GM10248 (cell line): Measurements from ENCODE around the gene DACH1.

ENCODE experiments used
- CTCF ChIA-PET: fragments of 300-600 bp; sonication (Branson Sonifier 250); formaldehyde crosslinking; extraction: SDS; loops from one replicate; lab custom pipeline; 2021; ENCODE audit warnings: antibody characterized with exemption; lab: Yijun Ruan, JAX
- POLR2A ChIA-PET: fragments of 350-650 bp; sonication (Branson Sonifier 250); formaldehyde crosslinking; extraction: SDS; loops from one replicate; lab custom pipeline; 2020; ENCODE audit warnings: antibody characterized with exemption; lab: Yijun Ruan, JAX
- DNase-seq: peaks from one replicate; pipeline ENCODE4 v3.0.0; 2012; ENCODE audit errors: extremely low spot score
- CTCF ChIP-seq: IDR thresholded peaks from 2 replicates; pipeline ENCODE4 v1.5.1; 2012; ENCODE audit warnings: mild to moderate bottlenecking, low read depth; ENCODE audit errors: extremely low read depth, missing control alignments, control extremely low read depth

Gene DACH1

GRCh38 chr13:71863254-71863865, 3.6 kb downstream of the DACH1 start:
- ChIA-PET CTCF (no interaction called here), POLR2A (no interaction called here)
- no peak for DNase-seq
- no peak for TF ChIP-seq CTCF

GRCh38 chr13:71862459-71862943, 4.5 kb downstream of the DACH1 start:
- ChIA-PET POLR2A (no interaction called here), CTCF (no interaction called here)
- no peak for TF ChIP-seq CTCF
- no peak for DNase-seq

GRCh38 chr13:71861769-71862458, 5.1 kb downstream of the DACH1 start:
- TF ChIP-seq CTCF, result no peak
- POLR2A ChIA-PET, result no interaction called here
- CTCF ChIA-PET, result no interaction called here
- no peak for DNase-seq

GRCh38 chr13:71860547-71861138, 6.4 kb downstream of the DACH1 start:
- TF ChIP-seq CTCF, result no peak
- ChIA-PET POLR2A (no interaction called here), CTCF (interaction anchor here (1.2 kb wide), 1 partner anchor 9 kb away, joined by 3 read pairs; no protein-coding TSS in a partner anchor)
- no peak for DNase-seq

GRCh38 chr13:71858647-71859046, 8.4 kb downstream of the DACH1 start:
- TF ChIP-seq CTCF, result no peak
- ChIA-PET CTCF (interaction anchor here (1.4 kb wide), 1 partner anchor 20 kb away, joined by 3 read pairs; no protein-coding TSS in a partner anchor), POLR2A (no interaction called here)
- DNase-seq, result no peak

- CTCF ChIA-PET, result no interaction called here
- POLR2A ChIA-PET, result no interaction called here
- TF ChIP-seq CTCF, result no peak
- DNase-seq, result no peak
Observed at GRCh38 chr13:71856548-71857043, 10.4 kb downstream of the DACH1 start.
